HepG2 (cell line): ENCODE measurements around the gene CELSR2. TPM values are rescaled to one million over a fixed set of nuclear protein-coding genes. Genes with fewer than 3 reads are reported as not detected.

ENCODE experiments used
- ATAC-seq: fragments of 200-7000 bp; cut with Tn5 transposase; 3 replicates; pipeline ENCODE4 v1.9.1; 2020; ENCODE audit warnings: mild to moderate bottlenecking, moderate library complexity
- BruUV-seq: library from RNA; stranded (reverse); fragments of 400-500 nt; replicated peaks from 2 replicates; lab custom pipeline; 2021; lab: Mats Ljungman, UMichigan
- CTCF ChIA-PET: fragments of 300-600 bp; formaldehyde crosslinking; extraction: SDS; loops from one replicate; lab custom pipeline; 2021; ENCODE audit warnings: low total read pairs, inconsistent platforms, low intra/inter-chr PET ratio; lab: Yijun Ruan, JAX
- POLR2A ChIA-PET: fragments of 350-600 bp; sonication (Branson Sonifier 250); formaldehyde crosslinking; loops from one replicate; lab custom pipeline; 2020; ENCODE audit warnings: antibody characterized with exemption, inconsistent platforms; lab: Yijun Ruan, JAX
- DNase-seq: peaks from one replicate; pipeline ENCODE4 v3.0.0-alpha.2; 2015; ENCODE audit warnings: low spot score
- FAIRE-seq: peaks from 3 replicates; lab custom pipeline; 2011; peaks lifted over from hg19 to GRCh38; lab: Jason Lieb, UNC
- H2AFZ ChIP-seq: one replicate; pipeline ENCODE4 v1.6.1; 2011; ENCODE audit warnings: low read length, inconsistent platforms
- H3K27ac ChIP-seq: fragments of 300-600 bp; 3 replicates; pipeline ENCODE4 v1.8.0; 2011; ENCODE audit warnings: mixed run types, mild to moderate bottlenecking, mixed read lengths, low read length, inconsistent platforms; ENCODE audit not compliant: insufficient read depth; ENCODE audit errors: extremely low read length
- H3K27me3 ChIP-seq, 2 experiments: fragments of 200-600 bp in 1 of 2; 2 replicates in 1 of 2; 3 replicates in 1 of 2; pipeline versions ENCODE4 v1.6.0 to v1.8.0; 2011; ENCODE audit warnings: low read length in 2 of 2, mild to moderate bottlenecking in 2 of 2, moderate library complexity in 2 of 2, inconsistent platforms in 1 of 2; ENCODE audit not compliant: insufficient read depth in 2 of 2, control insufficient read depth in 1 of 2
- H3K36me3 ChIP-seq, 2 experiments: fragments of 200-600 bp in 1 of 2; replicated peaks in 1 of 2; 2 replicates in 1 of 2; 3 replicates in 1 of 2; pipeline versions ENCODE4 v1.5.1 to v1.8.0; 2011; ENCODE audit warnings: low read length in 2 of 2, inconsistent platforms in 1 of 2; ENCODE audit not compliant: insufficient read depth in 2 of 2, control insufficient read depth in 1 of 2
- H3K4me1 ChIP-seq: 2 replicates; pipeline ENCODE4 v1.5.1; 2012; ENCODE audit warnings: low read length, inconsistent platforms; ENCODE audit not compliant: insufficient read depth
- H3K4me2 ChIP-seq: 2 replicates; pipeline ENCODE4 v1.6.0; 2011; ENCODE audit warnings: low read depth, low read length, inconsistent platforms
- H3K4me3 ChIP-seq, 3 experiments: fragments of 200-600 bp in 1 of 3; sonication (generic), shearing (Covaris generic) in 1 of 3; replicated peaks in 1 of 3; 2 replicates each; pipeline ENCODE4 v1.5.1; 2011 to 2016; ENCODE audit warnings: low read length in 3 of 3, inconsistent platforms in 2 of 3, low read depth in 2 of 3, mild to moderate bottlenecking in 2 of 3, control low read depth in 1 of 3, mixed read lengths in 1 of 3; ENCODE audit not compliant: insufficient read depth in 1 of 3
- H3K79me2 ChIP-seq: one replicate; pipeline ENCODE4 v1.6.1; 2011; ENCODE audit warnings: low read length, inconsistent platforms; ENCODE audit not compliant: insufficient read depth
- H3K9ac ChIP-seq: 2 replicates; pipeline ENCODE4 v1.6.0; 2011; ENCODE audit warnings: mild to moderate bottlenecking, low read depth, low read length, inconsistent platforms; ENCODE audit not compliant: insufficient read depth
- H3K9me3 ChIP-seq: 2 replicates; pipeline ENCODE4 v1.5.1; 2012; ENCODE audit warnings: mild to moderate bottlenecking, low read length
- H4K20me1 ChIP-seq: 2 replicates; pipeline ENCODE4 v1.6.0; 2011; ENCODE audit warnings: inconsistent platforms, mild to moderate bottlenecking, low read length, moderate library complexity; ENCODE audit not compliant: insufficient read depth
- CCDC6 ChIP-seq: sonication (generic); formaldehyde crosslinking; IDR thresholded peaks from 2 replicates; pipeline ENCODE4 v1.8.1; 2022; ENCODE audit warnings: mild to moderate bottlenecking, missing genetic modification reagents, moderate library complexity
- HHEX ChIP-seq: IDR thresholded peaks from 2 replicates; pipeline ENCODE4 v1.6.1; 2016; ENCODE audit warnings: control low read depth
- MAFG ChIP-seq: sonication (generic); formaldehyde crosslinking; IDR thresholded peaks from 2 replicates; pipeline ENCODE4 v1.5.1; 2020; ENCODE audit warnings: mild to moderate bottlenecking, missing genetic modification reagents
- PATZ1 ChIP-seq: sonication (generic); formaldehyde crosslinking; IDR thresholded peaks from 2 replicates; pipeline ENCODE4 v1.4.0; 2020; ENCODE audit warnings: missing genetic modification reagents
- SIX4 ChIP-seq: sonication (generic); formaldehyde crosslinking; IDR thresholded peaks from 2 replicates; pipeline ENCODE4 v1.4.0; 2020; ENCODE audit warnings: missing genetic modification reagents
- TAF15 ChIP-seq: fragments of 200-400 bp; formaldehyde crosslinking; IDR thresholded peaks from one replicate; pipeline ENCODE4 v1.6.1; 2018; ENCODE audit warnings: mild to moderate bottlenecking, low read depth, low read length; ENCODE audit not compliant: poor library complexity, severe bottlenecking
- THYN1 ChIP-seq: sonication (generic); formaldehyde crosslinking; IDR thresholded peaks from 2 replicates; pipeline ENCODE4 v1.8.1; 2023; ENCODE audit warnings: low read depth, mild to moderate bottlenecking, moderate library complexity, missing genetic modification reagents, borderline replicate concordance
- ZBTB1 ChIP-seq: sonication (generic); formaldehyde crosslinking; IDR thresholded peaks from 2 replicates; pipeline ENCODE4 v1.4.0; 2020; ENCODE audit warnings: missing genetic modification reagents, borderline replicate concordance
- ZFP90 ChIP-seq: sonication (generic); formaldehyde crosslinking; IDR thresholded peaks from 2 replicates; pipeline ENCODE4 v1.8.0; 2022; ENCODE audit warnings: missing genetic modification reagents, mild to moderate bottlenecking, inconsistent platforms, borderline replicate concordance
- ZNF121 ChIP-seq: sonication (generic); formaldehyde crosslinking; IDR thresholded peaks from 2 replicates; pipeline ENCODE4 v1.5.0; 2020; ENCODE audit warnings: mild to moderate bottlenecking, missing genetic modification reagents
- ZNF354B ChIP-seq: sonication (generic); formaldehyde crosslinking; IDR thresholded peaks from 2 replicates; pipeline ENCODE4 v1.8.0; 2022; ENCODE audit warnings: mild to moderate bottlenecking, missing genetic modification reagents
- ZNF550 ChIP-seq: sonication (generic); formaldehyde crosslinking; IDR thresholded peaks from 2 replicates; pipeline ENCODE4 v1.4.0; 2020; ENCODE audit warnings: mild to moderate bottlenecking, missing genetic modification reagents, borderline replicate concordance
- ZNF615 ChIP-seq: sonication (generic); formaldehyde crosslinking; IDR thresholded peaks from 2 replicates; pipeline ENCODE4 v1.5.0; 2020; ENCODE audit warnings: mild to moderate bottlenecking, missing genetic modification reagents, borderline replicate concordance
- ZNF644 ChIP-seq: IDR thresholded peaks from 2 replicates; pipeline ENCODE4 v1.6.1; 2016; ENCODE audit warnings: low read depth
- WGBS: methylation state at CpG from one replicate; pipeline ENCODE4 v1.1.6; 2017; ENCODE audit warnings: low lambda C conversion rate; 5-methylcytosine and 5-hydroxymethylcytosine counted together
- in situ Hi-C: cut with HindIII; loops from 2 replicates; pipeline ENCODE4 v1.10.0; 2017; ENCODE audit warnings: low pct_unique_long_range_greater_than_20kb; ENCODE audit not compliant: extremely low pct_ligation_motif_present
- intact Hi-C: fragments of 100-400 bp; cut with micrococcal nuclease; formaldehyde crosslinking; loops from one replicate; pipeline ENCODE4 v1.10.0; 2022; ENCODE audit not compliant: unreplicated experiment
- polyA plus RNA-seq, 8 experiments: library from polyadenylated mRNA; depleted of rRNA in 3 of 8; stranded (reverse) in 7 of 8; unstranded in 1 of 8; fragments of >200 nt; fragmentation: Illumina TruSeq in 4 of 8; extraction: Trizol in 4 of 8; gene quantifications; 2 replicates each; pipeline versions ENCODE4 v1.2.1 to v1.2.3, GENCODE V29; 2011 to 2016; ENCODE audit warnings: low read depth in 4 of 8, missing spikeins in 1 of 8, mixed read lengths in 1 of 8; ENCODE audit not compliant: insufficient read depth in 1 of 8
- total RNA-seq, 5 experiments: library from RNA; depleted of rRNA; stranded (reverse); fragments of >200 nt; fragmentation: Illumina TruSeq; extraction: Trizol; gene quantifications; 2 replicates each; pipeline ENCODE4 v1.2.3, GENCODE V29; 2016; ENCODE audit warnings: low read depth in 1 of 5
- TF ChIP-seq, protein P1 (sequence below): sonication (generic); formaldehyde crosslinking; IDR thresholded peaks from 2 replicates; pipeline ENCODE4 v1.4.0; 2020; ENCODE audit warnings: missing genetic modification reagents

CELSR2 gene
- total and polyA plus RNA-seq, 2 of the 13 experiments (the other 11 are each of a cell fraction or from before 2014, with no cell fraction given): 4.0 to 6.6 TPM

DNA sequence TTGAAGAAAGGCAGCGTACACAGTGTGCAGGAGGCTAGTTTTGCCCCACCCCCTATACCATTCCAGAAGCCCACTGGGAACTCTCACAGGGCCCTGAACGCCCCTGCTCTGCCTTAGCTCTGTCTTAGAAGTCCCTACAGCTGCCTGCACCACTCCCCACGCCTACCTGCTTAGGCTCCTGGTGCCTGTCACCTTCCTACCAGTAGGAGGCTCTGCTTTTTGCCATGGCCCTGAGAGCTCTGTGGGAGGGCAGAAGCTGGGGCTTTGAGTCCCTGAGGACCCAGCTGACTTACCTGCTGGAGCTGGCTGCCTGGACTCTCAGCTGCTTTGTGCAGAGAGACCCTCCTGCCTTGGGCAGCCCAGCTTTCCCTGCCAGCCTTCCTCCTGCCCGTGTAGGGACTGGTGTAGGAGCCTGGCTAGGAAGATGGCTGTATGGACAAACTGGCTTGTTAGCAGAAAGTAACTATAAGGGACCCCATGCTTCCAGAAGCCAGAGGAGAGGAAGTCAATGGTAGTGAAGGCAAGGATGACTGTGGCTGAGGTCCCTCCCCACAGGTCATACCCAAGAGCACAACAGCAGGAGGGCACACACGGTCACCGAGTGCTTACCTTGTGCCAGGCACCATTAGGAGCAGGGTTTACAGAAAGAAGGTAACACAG, 9.8 kb upstream of the CELSR2 start:
- ChIA-PET CTCF (interaction anchor here (0.7 to 2.1 kb wide), 2 partner anchors 24 to 160 kb away, joined by 4 to 13 read pairs; no protein-coding TSS in a partner anchor), POLR2A (interaction anchor here (0.6 to 2.7 kb wide), 11 partner anchors 8 to 244 kb away, joined by 3 to 13 read pairs (median 4); partner anchors contain the start of genes ATXN7L2, CELSR2, SARS1 and SORT1)
- peak; percentile 94 for ATAC-seq
- DNase-seq: peak; percentile 66
- no peak overlapping the region for H3K4me2 ChIP-seq
- WGBS: 64% methylated on average over 4 of the region's 6 CpGs
- no TSS peak for BruUV-seq
- no peaks in the 10 kb centered on the region; the same call in 1 of the 2 replicates for H4K20me1 ChIP-seq
- no peak overlapping the region for H2AFZ ChIP-seq
- intact Hi-C loops: loop anchor here (1.0 to 5.0 kb wide), 2 partner anchors 24 to 37 kb away; no protein-coding TSS in a partner anchor
- peak; percentile 67 for FAIRE-seq
- peaks cover 38% of the 10 kb centered on the region for H3K4me1 ChIP-seq
- H3K79me2 ChIP-seq: no peaks in the 10 kb centered on the region
- H3K4me3 ChIP-seq: no peak overlapping the region
- in situ Hi-C loops: no loop called here
- H3K27ac ChIP-seq: peak overlapping the region; percentile 20
- H3K27me3 ChIP-seq: 0 out of 5 replicates have a peak, but pooled peaks cover 0 to 3% of the 10 kb centered on the region in 2 experiments
- H3K9ac ChIP-seq: no peak overlapping the region
- H3K36me3 ChIP-seq: peaks cover 18 to 47% of the 10 kb centered on the region in 2 experiments
- no peaks in the 10 kb centered on the region for H3K9me3 ChIP-seq
- no peak for TF ChIP-seq SIX4 (CRISPR knock-in tag)
- no peak for TF ChIP-seq PATZ1 (CRISPR knock-in tag)
- no peak for TF ChIP-seq CCDC6 (CRISPR knock-in tag)
- TF ChIP-seq ZNF121: no peak
- TF ChIP-seq ZNF644 (CRISPR knock-in tag): no peak
- no peak for TF ChIP-seq ZBTB1 (CRISPR knock-in tag)
- TF ChIP-seq, protein P1, sequence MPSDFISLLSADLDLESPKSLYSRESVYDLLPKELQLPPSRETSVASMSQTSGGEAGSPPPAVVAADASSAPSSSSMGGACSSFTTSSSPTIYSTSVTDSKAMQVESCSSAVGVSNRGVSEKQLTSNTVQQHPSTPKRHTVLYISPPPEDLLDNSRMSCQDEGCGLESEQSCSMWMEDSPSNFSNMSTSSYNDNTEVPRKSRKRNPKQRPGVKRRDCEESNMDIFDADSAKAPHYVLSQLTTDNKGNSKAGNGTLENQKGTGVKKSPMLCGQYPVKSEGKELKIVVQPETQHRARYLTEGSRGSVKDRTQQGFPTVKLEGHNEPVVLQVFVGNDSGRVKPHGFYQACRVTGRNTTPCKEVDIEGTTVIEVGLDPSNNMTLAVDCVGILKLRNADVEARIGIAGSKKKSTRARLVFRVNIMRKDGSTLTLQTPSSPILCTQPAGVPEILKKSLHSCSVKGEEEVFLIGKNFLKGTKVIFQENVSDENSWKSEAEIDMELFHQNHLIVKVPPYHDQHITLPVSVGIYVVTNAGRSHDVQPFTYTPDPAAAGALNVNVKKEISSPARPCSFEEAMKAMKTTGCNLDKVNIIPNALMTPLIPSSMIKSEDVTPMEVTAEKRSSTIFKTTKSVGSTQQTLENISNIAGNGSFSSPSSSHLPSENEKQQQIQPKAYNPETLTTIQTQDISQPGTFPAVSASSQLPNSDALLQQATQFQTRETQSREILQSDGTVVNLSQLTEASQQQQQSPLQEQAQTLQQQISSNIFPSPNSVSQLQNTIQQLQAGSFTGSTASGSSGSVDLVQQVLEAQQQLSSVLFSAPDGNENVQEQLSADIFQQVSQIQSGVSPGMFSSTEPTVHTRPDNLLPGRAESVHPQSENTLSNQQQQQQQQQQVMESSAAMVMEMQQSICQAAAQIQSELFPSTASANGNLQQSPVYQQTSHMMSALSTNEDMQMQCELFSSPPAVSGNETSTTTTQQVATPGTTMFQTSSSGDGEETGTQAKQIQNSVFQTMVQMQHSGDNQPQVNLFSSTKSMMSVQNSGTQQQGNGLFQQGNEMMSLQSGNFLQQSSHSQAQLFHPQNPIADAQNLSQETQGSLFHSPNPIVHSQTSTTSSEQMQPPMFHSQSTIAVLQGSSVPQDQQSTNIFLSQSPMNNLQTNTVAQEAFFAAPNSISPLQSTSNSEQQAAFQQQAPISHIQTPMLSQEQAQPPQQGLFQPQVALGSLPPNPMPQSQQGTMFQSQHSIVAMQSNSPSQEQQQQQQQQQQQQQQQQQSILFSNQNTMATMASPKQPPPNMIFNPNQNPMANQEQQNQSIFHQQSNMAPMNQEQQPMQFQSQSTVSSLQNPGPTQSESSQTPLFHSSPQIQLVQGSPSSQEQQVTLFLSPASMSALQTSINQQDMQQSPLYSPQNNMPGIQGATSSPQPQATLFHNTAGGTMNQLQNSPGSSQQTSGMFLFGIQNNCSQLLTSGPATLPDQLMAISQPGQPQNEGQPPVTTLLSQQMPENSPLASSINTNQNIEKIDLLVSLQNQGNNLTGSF (CRISPR knock-in tag): no peak
- TF ChIP-seq TAF15: no peak
- no peak for TF ChIP-seq ZNF354B (CRISPR knock-in tag)
- no peak for TF ChIP-seq THYN1 (CRISPR knock-in tag)
- TF ChIP-seq ZNF615: no peak
- TF ChIP-seq HHEX (CRISPR knock-in tag): no peak
- TF ChIP-seq ZFP90: no peak
- no peak for TF ChIP-seq MAFG (CRISPR knock-in tag)
- TF ChIP-seq ZNF550: no peak
